IMR-90 (cell line): Measurements from ENCODE around the gene CYP19A1. TPM values are rescaled to one million over a fixed set of nuclear protein-coding genes. Genes with fewer than 3 reads are reported as not detected.

ENCODE experiments used
- ATAC-seq: fragments of 200-7000 bp; cut with Tn5 transposase; 2 replicates; pipeline ENCODE4 v1.9.1; 2020; ENCODE audit warnings: low read depth, mild to moderate bottlenecking, moderate library complexity
- BruUV-seq: library from RNA; stranded (reverse); fragments of 400-500 nt; replicated peaks from 2 replicates; lab custom pipeline; 2021; lab: Mats Ljungman, UMichigan
- CTCF ChIA-PET: fragments of 300-600 bp; formaldehyde crosslinking; extraction: SDS; loops from one replicate; lab custom pipeline; 2021; ENCODE audit warnings: antibody characterized with exemption; lab: Yijun Ruan, JAX
- POLR2A ChIA-PET: fragments of 300-600 bp; sonication (Branson Sonifier 250); formaldehyde crosslinking; loops from one replicate; lab custom pipeline; 2022; ENCODE audit warnings: antibody characterized with exemption; ENCODE audit not compliant: unreplicated experiment; lab: Charles Lee
- DNase-seq: peaks from one replicate; pipeline ENCODE4 v3.0.0; 2013
- H2AFZ ChIP-seq: replicated peaks from 2 replicates; pipeline ENCODE3; 2013; ENCODE audit warnings: low read length, mild to moderate bottlenecking; ENCODE audit not compliant: poor library complexity
- H2AK5ac ChIP-seq: 2 replicates; pipeline ENCODE4 v1.6.1; 2013; ENCODE audit warnings: low read depth, low read length, inconsistent platforms
- H2AK9ac ChIP-seq: replicated peaks from 2 replicates; pipeline ENCODE3; 2013; ENCODE audit warnings: mild to moderate bottlenecking, low read depth, low read length, moderate library complexity; ENCODE audit not compliant: poor library complexity
- H2BK120ac ChIP-seq: 2 replicates; pipeline ENCODE4 v1.6.1; 2013; ENCODE audit warnings: low read depth, low read length, inconsistent platforms
- H2BK15ac ChIP-seq: 3 replicates; pipeline ENCODE4 v1.6.1; 2013; ENCODE audit warnings: low read depth, low read length, inconsistent platforms
- H2BK20ac ChIP-seq: 2 replicates; pipeline ENCODE4 v1.6.1; 2013; ENCODE audit warnings: low read depth, mild to moderate bottlenecking, inconsistent platforms, low read length, moderate library complexity
- H2BK5ac ChIP-seq: 2 replicates; pipeline ENCODE4 v1.6.1; 2013; ENCODE audit warnings: mild to moderate bottlenecking, low read depth, low read length, inconsistent platforms; ENCODE audit not compliant: poor library complexity, severe bottlenecking
- H3K14ac ChIP-seq: replicated peaks from 2 replicates; pipeline ENCODE4 v1.6.1; 2013; ENCODE audit warnings: low read depth, low read length, inconsistent platforms
- H3K18ac ChIP-seq: 2 replicates; pipeline ENCODE4 v1.6.1; 2013; ENCODE audit warnings: low read depth, low read length, control low read depth
- H3K23ac ChIP-seq: 2 replicates; pipeline ENCODE4 v1.6.1; 2013; ENCODE audit warnings: low read depth, low read length, inconsistent platforms
- H3K27ac ChIP-seq: 2 replicates; pipeline ENCODE4 v1.5.1; 2013; ENCODE audit warnings: mild to moderate bottlenecking, control low read depth, low read length; ENCODE audit not compliant: insufficient read depth
- H3K27me3 ChIP-seq: 2 replicates; pipeline ENCODE4 v1.6.1; 2013; ENCODE audit warnings: low read length; ENCODE audit not compliant: control insufficient read depth, insufficient read depth
- H3K36me3 ChIP-seq: 2 replicates; pipeline ENCODE4 v1.6.1; 2013; ENCODE audit warnings: low read length, mixed read lengths; ENCODE audit not compliant: control insufficient read depth, insufficient read depth
- H3K4ac ChIP-seq: 2 replicates; pipeline ENCODE4 v1.6.1; 2013; ENCODE audit warnings: low read depth, low read length, inconsistent platforms
- H3K4me1 ChIP-seq: 2 replicates; pipeline ENCODE4 v1.6.1; 2013; ENCODE audit warnings: low read length, mixed read lengths; ENCODE audit not compliant: control insufficient read depth, insufficient read depth
- H3K4me2 ChIP-seq: 2 replicates; pipeline ENCODE4 v1.6.1; 2013; ENCODE audit warnings: low read depth, mild to moderate bottlenecking, control low read depth, low read length, moderate library complexity
- H3K4me3 ChIP-seq: 2 replicates; pipeline ENCODE4 v1.5.1; 2013; ENCODE audit warnings: low read depth, mild to moderate bottlenecking, control low read depth, low read length, moderate library complexity; ENCODE audit not compliant: insufficient read depth
- H3K56ac ChIP-seq: 2 replicates; pipeline ENCODE4 v1.6.1; 2013; ENCODE audit warnings: low read length, inconsistent platforms; ENCODE audit not compliant: insufficient read depth; ENCODE audit errors: extremely low read depth
- H3K79me1 ChIP-seq, 2 experiments: 2 replicates each; pipeline ENCODE4 v1.6.1; 2013; ENCODE audit warnings: low read length in 2 of 2, inconsistent platforms in 1 of 2, low read depth in 1 of 2
- H3K9ac ChIP-seq: 2 replicates; pipeline ENCODE4 v1.6.1; 2013; ENCODE audit warnings: low read depth, low read length, control low read depth
- H3K9me1 ChIP-seq: 2 replicates; pipeline ENCODE4 v1.6.1; 2013; ENCODE audit warnings: low read length, inconsistent platforms; ENCODE audit not compliant: insufficient read depth
- H3K9me3 ChIP-seq: 2 replicates; pipeline ENCODE4 v1.6.1; 2013; ENCODE audit warnings: low read length; ENCODE audit not compliant: control insufficient read depth, insufficient read depth
- H4K20me1 ChIP-seq: 2 replicates; pipeline ENCODE4 v1.6.1; 2013; ENCODE audit warnings: low read length, inconsistent platforms; ENCODE audit not compliant: insufficient read depth
- H4K5ac ChIP-seq: 2 replicates; pipeline ENCODE4 v1.6.1; 2013; ENCODE audit warnings: mild to moderate bottlenecking, low read depth, low read length, control low read depth
- H4K8ac ChIP-seq, 2 experiments: 2 replicates each; pipeline ENCODE4 v1.6.1; 2013; ENCODE audit warnings: low read depth in 2 of 2, low read length in 2 of 2, control low read depth in 1 of 2, inconsistent platforms in 1 of 2
- H4K91ac ChIP-seq: 2 replicates; pipeline ENCODE4 v1.6.1; 2013; ENCODE audit warnings: low read depth, low read length, inconsistent platforms; ENCODE audit not compliant: insufficient read depth
- MAZ ChIP-seq: IDR thresholded peaks from 2 replicates; pipeline ENCODE4 v1.6.1; 2012; ENCODE audit warnings: low read depth, mild to moderate bottlenecking, low read length, improper control_type of control experiment, moderate library complexity, borderline replicate concordance
- NFE2L2 ChIP-seq: fragments of 150-350 bp; IDR thresholded peaks from 2 replicates; pipeline ENCODE4 v1.6.1; 2016; ENCODE audit warnings: low read depth, mild to moderate bottlenecking, low read length
- SMC3 ChIP-seq: fragments of 150-350 bp; IDR thresholded peaks from 2 replicates; pipeline ENCODE4 v1.6.1; 2016; ENCODE audit warnings: low read depth, mild to moderate bottlenecking, antibody characterized with exemption, low read length, moderate library complexity
- WGBS, 2 experiments: methylation state at CpG; one replicate each; pipeline versions ENCODE4 v1.1.5 to v1.1.7; 2013; ENCODE audit warnings: missing lambda C conversion rate in 2 of 2; ENCODE audit not compliant: insufficient read length in 1 of 2; ENCODE audit errors: extremely low coverage in 2 of 2; 5-methylcytosine and 5-hydroxymethylcytosine counted together
- dilution Hi-C: fragments of 300-500 bp; cut with HindIII; formaldehyde crosslinking; loops from one replicate; pipeline ENCODE4 v1.14.3; 2018; ENCODE audit warnings: low sequenced_read_pairs; ENCODE audit not compliant: unreplicated experiment
- in situ Hi-C: fragments of 300-500 bp; cut with MboI; formaldehyde crosslinking; loops from 3 replicates; pipeline ENCODE4 v1.14.3; 2019; ENCODE audit warnings: low sequenced_read_pairs, inconsistent platforms, mixed read lengths
- intact Hi-C: fragments of 100-400 bp; cut with micrococcal nuclease; formaldehyde crosslinking; loops from 2 replicates; pipeline ENCODE4 v1.10.0; 2022
- polyA plus RNA-seq, 3 experiments: library from polyadenylated mRNA; depleted of rRNA; stranded (reverse); fragments of >200 nt; gene quantifications; 2 replicates each; pipeline ENCODE4 v1.2.3, GENCODE V29; 2012; ENCODE audit warnings: low replicate concordance in 1 of 3
- total RNA-seq: library from RNA; depleted of rRNA; stranded (reverse); fragments of >200 nt; gene quantifications from 2 replicates; pipeline ENCODE4 v1.2.3, GENCODE V29; 2012

The CYP19A1 gene
- total and polyA plus RNA-seq, 2 of the 4 experiments (the other 2 are of a cell fraction) = not detected

GRCh38 chr15:51195459-51195858, 142.9 kb downstream of the CYP19A1 start:
- no peak overlapping the region for H2AFZ ChIP-seq
- H3K36me3 ChIP-seq = no peaks in the 10 kb centered on the region
- ChIA-PET CTCF (interaction anchor here (0.7 kb wide), 1 partner anchor 304 kb away, joined by 3 read pairs; no protein-coding TSS in a partner anchor), POLR2A (interaction anchor here (0.6 kb wide), 2 partner anchors 14 to 40 kb away, joined by 6 to 7 read pairs; no protein-coding TSS in a partner anchor)
- intact Hi-C loops = loop anchor here (10.0 kb wide), 1 partner anchor 521 kb away; no protein-coding TSS in a partner anchor
- H3K9ac ChIP-seq = no peak overlapping the region
- H3K9me3 ChIP-seq = no peaks in the 10 kb centered on the region
- no peaks in the 10 kb centered on the region for H4K20me1 ChIP-seq
- no peak overlapping the region for H3K14ac ChIP-seq
- BruUV-seq = no TSS peak
- H3K9me1 ChIP-seq = peaks cover 4% of the 10 kb centered on the region; the same call in 1 of the 2 replicates
- H3K79me1 ChIP-seq = no peaks in the 10 kb centered on the region
- H4K91ac ChIP-seq = no peak overlapping the region
- no peak overlapping the region for H2AK5ac ChIP-seq
- no peak overlapping the region for H2BK15ac ChIP-seq
- peaks cover 39% of the 10 kb centered on the region for H3K27me3 ChIP-seq
- dilution Hi-C loops = no loop called here
- H3K56ac ChIP-seq = no peak overlapping the region
- ATAC-seq = no peak
- in situ Hi-C loops = no loop called here
- H3K4me2 ChIP-seq = no peak overlapping the region
- no peak overlapping the region for H4K5ac ChIP-seq
- 0% methylated on average over 1 of the region's 3 CpGs; no CpG with 5 or more reads in 1 of the 2 experiments for WGBS, 2 experiments
- DNase-seq = no peak
- no peak overlapping the region for H3K23ac ChIP-seq
- H2BK120ac ChIP-seq = no peak overlapping the region
- no peak overlapping the region for H2BK5ac ChIP-seq
- H2AK9ac ChIP-seq = no peak overlapping the region
- no peak overlapping the region for H2BK20ac ChIP-seq
- no peak overlapping the region for H3K27ac ChIP-seq
- no peak overlapping the region for H4K8ac ChIP-seq
- TF ChIP-seq MAZ (no peak), NFE2L2 (no peak), SMC3 (no peak)
- no peaks in the 10 kb centered on the region for H3K4me1 ChIP-seq
- no peak overlapping the region for H3K18ac ChIP-seq
- H3K4me3 ChIP-seq = no peak overlapping the region
- no peak overlapping the region for H3K4ac ChIP-seq
